K562 (cell line): ENCODE data around the gene PDZK1IP1. TPM values are rescaled to one million over a fixed set of nuclear protein-coding genes. Genes with fewer than 3 reads are reported as not detected.

ENCODE experiments used
- ATF2 ChIP-seq: sonication (generic); formaldehyde crosslinking; IDR thresholded peaks from 2 replicates; pipeline ENCODE4 v1.8.1; 2022; ENCODE audit warnings: missing genetic modification reagents
- CBFB ChIP-seq: sonication (generic); formaldehyde crosslinking; IDR thresholded peaks from 2 replicates; pipeline ENCODE4 v1.4.0; 2020; ENCODE audit warnings: mild to moderate bottlenecking, missing genetic modification reagents
- ELF2 ChIP-seq: fragments of 250-450 bp; sonication (Bioruptor Pico); IDR thresholded peaks from 2 replicates; pipeline ENCODE4 v1.5.0; 2021; ENCODE audit warnings: mild to moderate bottlenecking
- FOXA1 ChIP-seq: fragments of 450-650 bp; IDR thresholded peaks from 2 replicates; pipeline ENCODE4 v1.6.1; 2016; ENCODE audit warnings: mild to moderate bottlenecking, borderline replicate concordance
- NCOA6 ChIP-seq: fragments of 450-650 bp; IDR thresholded peaks from 2 replicates; pipeline ENCODE4 v1.6.1; 2017; ENCODE audit warnings: mild to moderate bottlenecking
- POLR2B ChIP-seq: fragments of 450-650 bp; IDR thresholded peaks from 2 replicates; pipeline ENCODE4 v1.6.1; 2018; ENCODE audit warnings: low read depth; ENCODE audit not compliant: partially characterized antibody
- PRPF4 ChIP-seq: fragments of 200-400 bp; formaldehyde crosslinking; IDR thresholded peaks from one replicate; pipeline ENCODE4 v1.6.1; 2017; ENCODE audit warnings: low read length, low read depth, mild to moderate bottlenecking; ENCODE audit not compliant: insufficient read depth, poor library complexity, severe bottlenecking
- SIN3B ChIP-seq: fragments of 450-650 bp; IDR thresholded peaks from 2 replicates; pipeline ENCODE4 v1.6.1; 2017; ENCODE audit warnings: low read depth, mild to moderate bottlenecking, moderate library complexity
- SMARCA5 ChIP-seq: fragments of 450-650 bp; IDR thresholded peaks from 2 replicates; pipeline ENCODE4 v1.6.1; 2016
- SP1 ChIP-seq: sonication (generic); formaldehyde crosslinking; IDR thresholded peaks from 2 replicates; pipeline ENCODE4 v1.8.1; 2022; ENCODE audit warnings: mild to moderate bottlenecking, missing genetic modification reagents
- TCF15 ChIP-seq: fragments of 250-450 bp; sonication (Bioruptor Pico); IDR thresholded peaks from 2 replicates; pipeline ENCODE4 v1.8.0; 2022; ENCODE audit warnings: moderate library complexity, mild to moderate bottlenecking, inconsistent platforms
- XRCC4 ChIP-seq: IDR thresholded peaks from one replicate; pipeline ENCODE4 v1.6.1; 2011; ENCODE audit not compliant: insufficient read depth, insufficient read length; ENCODE audit errors: extremely low read depth
- ZBTB43 ChIP-seq: sonication (generic); formaldehyde crosslinking; IDR thresholded peaks from 2 replicates; pipeline ENCODE4 v1.8.0; 2023; ENCODE audit warnings: mild to moderate bottlenecking, missing genetic modification reagents
- ZBTB8A ChIP-seq: fragments of 450-650 bp; IDR thresholded peaks from 2 replicates; pipeline ENCODE4 v1.6.1; 2018; ENCODE audit warnings: mild to moderate bottlenecking, moderate library complexity; ENCODE audit not compliant: partially characterized antibody
- ZC3H11A ChIP-seq: IDR thresholded peaks from 2 replicates; pipeline ENCODE4 v1.6.1; 2012; ENCODE audit warnings: low read depth, low read length, improper control_type of control experiment
- ZFP91 ChIP-seq: sonication (generic); formaldehyde crosslinking; IDR thresholded peaks from 2 replicates; pipeline ENCODE4 v1.8.0; 2022; ENCODE audit warnings: mild to moderate bottlenecking, missing genetic modification reagents
- ZHX1 ChIP-seq: fragments of 150-350 bp; conservative IDR thresholded peaks from 2 replicates; pipeline ENCODE4 v1.6.1; 2014; ENCODE audit warnings: low read length
- ZKSCAN8 ChIP-seq: fragments of 200-800 bp; sonication (Bioruptor generic); IDR thresholded peaks from 2 replicates; pipeline ENCODE4 v1.6.1; 2016; ENCODE audit warnings: missing genetic modification characterization, missing compliant biosample characterization
- ZNF174 ChIP-seq: fragments of 250-450 bp; sonication (Bioruptor Pico); IDR thresholded peaks from 2 replicates; pipeline ENCODE4 v1.4.0; 2020; ENCODE audit warnings: mild to moderate bottlenecking
- ZNF217 ChIP-seq: sonication (generic); formaldehyde crosslinking; IDR thresholded peaks from 2 replicates; pipeline ENCODE4 v1.8.0; 2022; ENCODE audit warnings: mild to moderate bottlenecking, missing genetic modification reagents
- ZNF57 ChIP-seq: fragments of 450-650 bp; formaldehyde crosslinking; IDR thresholded peaks from 2 replicates; pipeline ENCODE4 v1.4.0; 2020; ENCODE audit warnings: mild to moderate bottlenecking, moderate library complexity
- polyA plus RNA-seq, 8 experiments: library from polyadenylated mRNA; depleted of rRNA in 4 of 8; stranded (reverse) in 5 of 8; unstranded in 3 of 8; fragments of >200 nt; fragmentation: Nextera tagmentation in 2 of 8; fragmentation: Illumina TruSeq in 1 of 8; extraction: Ambion mirVana in 2 of 8; extraction: Trizol in 1 of 8; gene quantifications; 2 replicates each; pipeline versions ENCODE4 v1.2.1 to v1.2.3, GENCODE V29; 2011 to 2014; ENCODE audit warnings: inconsistent platforms in 1 of 8, missing spikeins in 1 of 8
- total RNA-seq, 7 experiments: library from RNA; depleted of rRNA in 6 of 7; stranded (reverse); fragments of >200 nt in 6 of 7; fragmentation: Illumina TruSeq in 2 of 7; extraction: Trizol in 2 of 7; gene quantifications; 2 replicates each; pipeline versions ENCODE4 v1.2.1 to v1.2.3, GENCODE V29; 2011 to 2021; ENCODE audit warnings: low replicate concordance in 1 of 7

Gene PDZK1IP1
- total and polyA plus RNA-seq, 9 of the 15 experiments (the other 6 are each of a cell fraction or from before 2014, with no cell fraction given), result 0.17 to 0.68 (median 0.53) TPM; not detected in 2

GRCh38 chr1:47179017-47179987, 10.5 kb downstream of the PDZK1IP1 start (continued):
- peak; percentile 80; the same call in 1 of the 2 replicates for TF ChIP-seq ELF2 (CRISPR knock-in tag)
- TF ChIP-seq NCOA6, result no peak
- TF ChIP-seq XRCC4, result no peak
- TF ChIP-seq SP1, result peak; percentile 73; the same call in 1 of the 2 replicates
- no peak for TF ChIP-seq FOXA1
- no peak for TF ChIP-seq TCF15 (CRISPR knock-in tag)
- TF ChIP-seq SMARCA5, result no peak
- no peak for TF ChIP-seq ZBTB8A
- no peak for TF ChIP-seq ZNF57 (CRISPR knock-in tag)
- peak; percentile 79; the same call in 1 of the 2 replicates for TF ChIP-seq ZHX1
- TF ChIP-seq PRPF4, result no peak
- TF ChIP-seq ZBTB43 (CRISPR knock-in tag), result no peak
- no peak for TF ChIP-seq ZNF217 (CRISPR knock-in tag)
- TF ChIP-seq ZC3H11A, result no peak
- no peak for TF ChIP-seq ZKSCAN8
- TF ChIP-seq ZFP91 (CRISPR knock-in tag), result no peak
- peak; percentile 95 for TF ChIP-seq SIN3B
- no peak for TF ChIP-seq POLR2B
- no peak for TF ChIP-seq ATF2 (CRISPR knock-in tag)
- no peak for TF ChIP-seq ZNF174 (CRISPR knock-in tag)
- TF ChIP-seq CBFB (CRISPR knock-in tag), result no peak
